CD4-positive, alpha-beta T cell treated with Interleukin-6 at 100 ng/mL for 8 hours (primary cell): ENCODE data around the gene MYH14.
A peak's percentile ranks its signal among the peaks of the same experiment; 100 is the strongest.
"Not testable (repeated sequence)": the region's sequence is repeated elsewhere in the genome, so short reads cannot be mapped to it uniquely, and the experiment has no call there.

ENCODE experiments used
- DNase-seq: peaks from one replicate; pipeline ENCODE4 v3.0.0-alpha.2; 2020; ENCODE audit warnings: mixed read lengths, low spot score

MYH14 gene

DNA sequence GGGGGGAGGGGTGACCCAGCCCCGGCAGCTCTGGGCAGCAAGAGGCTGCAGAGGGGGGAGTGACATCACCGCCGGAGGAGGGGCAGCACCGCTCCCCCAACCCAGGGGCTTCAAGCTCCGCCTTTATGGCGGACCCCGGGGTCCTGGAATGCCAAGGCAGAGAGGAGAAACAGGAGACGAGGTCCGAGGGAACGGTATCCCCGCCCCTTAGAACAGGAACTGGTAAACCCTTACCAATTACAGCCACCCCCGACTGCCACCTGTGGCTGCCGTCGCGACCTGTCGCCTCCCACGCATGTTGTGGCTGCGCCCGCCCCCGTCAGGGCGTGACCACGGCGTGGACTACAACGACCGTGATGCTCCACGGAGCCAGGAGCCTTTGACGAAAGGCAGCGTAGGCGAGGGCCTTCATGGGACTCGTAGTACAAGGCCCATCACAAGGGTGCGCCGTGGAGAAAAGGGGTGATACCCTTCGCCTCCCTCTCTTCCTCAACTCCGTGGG is 129.9 kb downstream of the MYH14 start:
- peak; percentile 86 for DNase-seq

DNA sequence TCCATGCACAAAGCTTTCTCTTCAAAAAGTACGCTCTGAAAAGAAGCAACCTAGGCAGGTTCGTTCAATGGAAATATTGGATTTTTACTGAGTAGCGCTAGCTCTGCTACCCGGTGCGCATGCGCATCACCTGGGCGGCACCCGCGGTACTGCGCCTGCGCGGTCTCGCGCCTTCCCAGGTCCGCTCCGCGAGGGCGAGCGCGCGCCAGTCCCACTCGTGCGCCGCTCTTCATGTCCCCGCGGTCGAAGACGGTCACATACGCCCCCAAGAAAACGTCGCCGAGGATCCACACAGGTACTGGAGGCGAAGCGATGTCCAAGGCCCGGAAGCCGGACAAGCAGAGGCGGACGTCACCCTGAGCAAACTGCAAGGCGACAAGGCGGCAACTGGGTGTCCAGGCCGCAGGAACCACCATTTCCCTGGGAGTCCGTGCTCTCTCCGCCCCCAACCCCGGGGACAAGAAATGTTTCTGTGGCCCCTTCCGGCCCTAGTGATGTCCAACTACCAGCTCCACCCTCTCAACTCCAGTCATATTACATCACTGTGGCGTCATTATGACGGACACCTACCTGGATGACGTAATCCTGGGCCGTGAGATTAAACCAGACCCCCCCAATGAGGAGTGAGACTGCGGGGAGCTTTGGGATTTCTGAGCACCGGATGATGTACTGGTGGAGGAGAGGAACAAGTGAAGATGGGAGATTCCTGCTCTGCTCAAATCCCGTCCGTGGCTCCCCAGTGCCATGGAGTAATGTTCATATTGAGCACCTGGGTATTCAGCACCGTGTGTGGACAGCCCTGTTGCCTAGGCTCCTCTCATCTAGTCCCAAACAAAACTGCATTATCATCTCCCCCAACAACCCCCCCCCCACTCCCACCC is 130.6 kb downstream of the MYH14 start:
- peak; percentile 73 for DNase-seq

DNA sequence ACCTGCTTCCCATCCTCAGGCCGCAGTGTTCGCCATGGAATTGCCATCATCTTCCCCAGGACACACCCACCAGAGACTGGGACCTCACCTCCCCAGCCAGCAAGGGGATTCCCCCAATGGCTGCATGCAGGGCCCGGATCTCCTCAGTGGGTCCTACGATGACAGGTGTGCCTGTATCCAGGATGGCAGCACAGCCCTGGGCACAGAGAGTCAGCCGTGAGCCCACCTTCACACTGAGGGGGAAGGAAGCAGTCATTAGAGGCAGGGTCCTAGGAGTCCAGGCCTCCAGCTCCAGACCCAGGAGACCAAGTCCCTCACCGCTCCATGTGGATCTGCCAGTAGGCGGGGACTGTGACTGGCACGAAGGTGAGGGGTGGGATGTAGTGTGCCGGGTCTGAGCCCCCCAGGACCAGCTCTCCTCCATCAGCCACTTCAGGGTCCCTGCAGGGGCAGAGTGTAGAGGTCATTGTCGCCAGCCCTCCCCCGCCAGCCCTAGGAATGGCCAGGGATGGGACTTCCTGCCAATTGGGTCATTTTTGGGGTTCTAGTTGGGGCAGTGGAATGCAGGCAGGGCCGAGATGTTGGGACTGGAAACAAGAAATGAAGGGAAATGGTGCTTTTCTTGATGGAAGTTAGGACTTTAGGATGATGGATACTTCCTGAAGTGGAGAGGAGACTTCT is 131.5 kb downstream of the MYH14 start:
- DNase-seq = no peak

GRCh38 chr19:50337031-50337430 is 133.6 kb downstream of the MYH14 start:
- DNase-seq = not testable (repeated sequence)

- no peak for DNase-seq
Measured at GRCh38 chr19:50340331-50340730, 136.9 kb downstream of the MYH14 start.

- DNase-seq = no peak
Measured at GRCh38 chr19:50341091-50341564, 137.7 kb downstream of the MYH14 start.

DNA sequence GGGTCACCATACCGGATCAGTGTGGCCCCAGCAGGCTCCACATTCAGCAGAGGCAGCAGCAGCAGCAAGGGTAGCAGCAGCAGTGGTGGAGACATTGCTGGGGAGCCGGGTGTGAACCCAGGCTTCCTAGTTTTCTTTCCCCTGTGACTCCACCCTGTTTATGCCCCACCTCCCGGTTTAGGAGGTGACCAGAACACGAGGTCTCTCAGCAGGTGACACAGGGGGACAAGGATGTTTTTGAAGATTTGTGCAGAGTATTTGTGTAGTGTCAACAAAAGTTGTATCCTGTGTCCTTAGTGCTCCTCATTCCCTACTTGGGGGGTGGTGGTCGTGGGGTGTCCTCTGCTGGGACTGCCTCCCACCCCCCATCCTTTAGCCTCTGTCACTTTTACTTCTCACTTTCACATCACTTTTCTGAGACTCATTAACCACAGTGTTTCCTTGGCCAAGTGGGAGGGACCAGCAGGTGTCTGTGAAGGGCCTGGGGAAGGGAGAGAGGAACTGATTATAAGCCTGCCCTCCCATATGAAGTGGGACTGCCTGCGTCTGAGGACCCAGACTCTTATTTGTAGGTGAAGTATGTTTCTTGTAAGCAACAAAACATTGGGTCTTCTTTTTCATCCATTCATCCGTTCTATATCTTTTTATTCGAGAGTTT is 141.4 kb downstream of the MYH14 start:
- no peak for DNase-seq

- not testable (repeated sequence) for DNase-seq
Measured at GRCh38 chr19:50347089-50347581, 143.7 kb downstream of the MYH14 start.

DNA sequence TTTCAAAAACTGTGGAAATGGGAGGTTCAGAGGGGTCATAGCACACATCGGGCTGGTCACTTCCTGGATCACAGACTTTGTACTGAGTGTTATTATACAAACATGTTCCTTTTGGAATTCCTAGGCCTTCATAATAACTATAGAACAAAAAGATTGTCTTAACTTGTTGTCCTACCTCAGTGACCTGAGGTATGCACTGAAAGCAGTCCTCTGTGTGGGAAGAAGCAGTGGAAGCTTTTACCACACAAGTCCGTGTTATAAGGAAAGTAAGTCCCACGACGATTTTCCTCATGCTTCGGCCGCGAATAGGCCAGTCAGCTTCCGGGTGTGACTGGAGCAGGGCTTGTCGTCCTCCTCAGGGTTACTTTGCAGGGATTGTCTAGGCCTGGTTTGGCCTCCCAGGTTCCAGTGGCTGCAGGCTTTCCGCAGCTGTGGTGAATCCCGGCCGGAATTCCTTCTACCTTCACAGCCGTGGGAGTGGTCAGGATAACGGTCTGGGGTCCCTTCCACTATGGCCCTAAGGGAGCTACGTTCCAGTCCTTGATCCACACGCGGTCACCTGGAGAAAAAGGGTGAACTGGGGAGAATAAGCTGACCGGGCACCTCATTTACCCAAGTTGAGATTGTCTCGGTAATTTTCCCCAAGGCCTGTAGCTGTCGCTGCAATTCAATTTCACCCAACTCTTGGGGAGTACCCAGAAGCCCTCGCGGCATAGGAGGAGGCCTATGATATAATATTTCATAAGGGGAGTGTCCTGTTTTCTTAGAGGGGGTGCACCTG is 146.0 kb downstream of the MYH14 start:
- DNase-seq = no peak

DNA sequence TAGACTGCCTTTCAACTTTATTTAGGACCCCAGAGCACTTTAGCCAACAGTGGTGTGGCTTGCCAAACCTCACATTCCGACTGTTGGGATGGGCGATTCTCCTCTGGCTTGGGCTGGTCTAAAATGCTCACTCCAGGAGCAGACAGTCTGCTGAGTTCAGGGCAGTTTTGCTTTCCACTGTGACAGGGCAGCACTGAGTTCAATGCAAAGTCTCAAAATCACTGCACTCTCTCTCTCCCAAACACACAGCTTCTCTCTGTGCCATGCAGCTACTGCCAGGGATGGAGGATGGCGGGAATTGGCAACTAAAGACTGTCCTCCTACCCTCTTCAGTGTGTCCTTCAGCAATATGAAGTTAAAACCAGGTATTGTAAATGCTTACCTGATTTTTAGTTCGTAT is 148.8 kb downstream of the MYH14 start:
- no peak for DNase-seq

DNA sequence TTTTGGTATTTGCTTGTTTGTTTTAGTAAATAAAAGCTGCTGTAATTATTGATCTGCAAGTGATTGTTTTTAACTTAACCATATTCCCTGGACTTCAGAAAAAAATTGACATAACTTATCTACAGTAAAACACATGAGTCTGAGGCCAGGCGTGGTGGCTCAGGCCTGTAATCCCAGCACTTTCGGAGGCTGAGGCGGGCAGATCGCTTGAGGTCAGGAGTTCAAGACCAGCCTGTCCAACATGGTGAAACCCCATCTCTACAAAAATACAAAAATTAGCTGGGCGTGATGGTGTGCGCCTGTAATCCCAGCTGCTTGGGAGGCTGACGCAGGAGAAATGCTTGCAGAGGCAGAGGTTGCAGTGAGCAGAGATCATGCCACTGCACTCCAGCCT is 150.1 kb downstream of the MYH14 start:
- not testable (repeated sequence) for DNase-seq

DNA sequence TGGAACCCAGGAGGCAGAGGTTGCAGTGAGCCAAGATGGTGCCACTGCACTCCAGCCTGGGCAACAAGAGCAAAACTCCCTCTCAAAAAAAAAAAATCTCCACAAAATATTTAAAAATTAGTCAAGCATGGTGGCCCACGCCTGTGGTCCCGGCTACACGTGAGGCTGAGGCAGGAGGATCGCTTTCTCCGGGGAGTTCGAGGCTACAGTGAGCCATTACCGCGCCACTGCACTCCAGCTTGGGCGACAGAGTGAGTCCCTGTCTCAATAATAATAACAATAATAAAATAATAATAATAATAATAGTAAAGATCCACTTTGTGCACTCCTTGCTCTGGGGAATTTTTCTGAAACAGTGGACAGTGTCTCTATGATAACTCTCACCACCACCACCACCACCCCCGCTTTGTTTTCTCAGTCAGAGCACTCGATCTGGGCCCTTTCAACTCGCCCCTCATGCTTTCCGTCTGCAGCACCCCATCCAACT is 153.3 kb downstream of the MYH14 start:
- DNase-seq = no peak

GRCh38 chr19:50357178-50358100 is 154.0 kb downstream of the MYH14 start:
- DNase-seq = peak; percentile 84

GRCh38 chr19:50358483-50359327 is 155.3 kb downstream of the MYH14 start:
- peak; percentile 76 for DNase-seq

DNA sequence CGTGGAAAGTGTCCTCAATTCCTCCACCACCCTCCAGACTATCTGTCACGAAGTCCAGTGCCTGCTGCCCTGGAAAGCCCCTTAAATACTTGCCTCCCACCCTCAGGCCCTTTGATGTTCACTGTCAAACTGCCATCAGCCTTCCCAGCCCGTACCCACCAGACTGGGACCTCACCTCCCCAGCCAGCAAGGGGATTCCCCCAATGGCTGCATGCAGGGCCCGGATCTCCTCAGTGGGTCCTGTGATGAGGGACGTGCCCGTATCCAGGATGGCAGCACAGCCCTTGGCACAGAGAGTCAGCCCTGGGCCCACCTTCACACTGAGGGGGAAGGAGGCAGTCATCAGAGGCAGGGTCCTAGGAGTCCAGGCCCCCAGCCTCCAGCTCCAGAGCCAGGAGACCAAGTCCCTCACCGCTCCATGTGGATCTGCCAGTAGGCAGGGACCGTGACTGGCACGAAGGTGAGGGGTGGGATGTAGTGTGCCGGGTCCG is 156.0 kb downstream of the MYH14 start:
- DNase-seq = no peak
